ENCODE measurements around the gene AMD1.

AMD1 gene

DNA sequence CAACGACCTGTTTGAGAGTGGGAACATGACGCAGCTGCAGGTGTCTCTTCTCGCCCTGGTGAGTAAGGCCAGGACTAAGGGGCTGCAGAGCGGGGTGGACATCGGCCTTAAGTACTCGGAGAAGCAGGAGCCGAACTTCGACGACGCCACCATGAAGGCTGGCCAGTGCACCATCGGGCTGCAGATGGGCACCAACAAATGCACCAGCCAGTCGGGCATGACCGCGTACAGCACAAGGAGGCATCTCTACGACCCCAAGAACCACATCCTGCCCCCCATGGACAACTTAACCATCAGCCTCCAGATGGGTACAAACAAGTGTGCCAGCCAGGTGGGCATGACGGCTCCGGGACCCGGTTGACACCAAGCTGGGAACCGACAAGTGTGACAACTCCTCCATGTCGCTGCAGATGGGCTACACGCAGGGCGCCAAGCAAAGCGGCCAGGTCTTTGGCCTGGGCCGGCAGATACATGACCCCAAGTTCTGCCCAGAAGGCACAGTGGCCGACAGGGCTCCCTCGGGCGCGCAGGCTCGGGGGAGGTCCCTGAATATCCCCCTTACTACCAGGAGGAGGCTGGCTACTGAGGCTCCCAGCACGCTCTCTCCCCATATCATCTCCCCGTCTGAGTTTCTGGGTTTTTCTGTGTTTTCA lies 15.9 kb upstream of the AMD1 start:
- H3K4me1 Mint-ChIP-seq = peaks cover 5% of the 10 kb centered on the region
- H3K4me3 Mint-ChIP-seq = no peak overlapping the region
- H3K27me3 Mint-ChIP-seq (ENCODE audit: low read depth, poor library complexity) = no peaks in the 10 kb centered on the region
- H3K27ac Mint-ChIP-seq = no peak overlapping the region
- TF ChIP-seq, protein P1, sequence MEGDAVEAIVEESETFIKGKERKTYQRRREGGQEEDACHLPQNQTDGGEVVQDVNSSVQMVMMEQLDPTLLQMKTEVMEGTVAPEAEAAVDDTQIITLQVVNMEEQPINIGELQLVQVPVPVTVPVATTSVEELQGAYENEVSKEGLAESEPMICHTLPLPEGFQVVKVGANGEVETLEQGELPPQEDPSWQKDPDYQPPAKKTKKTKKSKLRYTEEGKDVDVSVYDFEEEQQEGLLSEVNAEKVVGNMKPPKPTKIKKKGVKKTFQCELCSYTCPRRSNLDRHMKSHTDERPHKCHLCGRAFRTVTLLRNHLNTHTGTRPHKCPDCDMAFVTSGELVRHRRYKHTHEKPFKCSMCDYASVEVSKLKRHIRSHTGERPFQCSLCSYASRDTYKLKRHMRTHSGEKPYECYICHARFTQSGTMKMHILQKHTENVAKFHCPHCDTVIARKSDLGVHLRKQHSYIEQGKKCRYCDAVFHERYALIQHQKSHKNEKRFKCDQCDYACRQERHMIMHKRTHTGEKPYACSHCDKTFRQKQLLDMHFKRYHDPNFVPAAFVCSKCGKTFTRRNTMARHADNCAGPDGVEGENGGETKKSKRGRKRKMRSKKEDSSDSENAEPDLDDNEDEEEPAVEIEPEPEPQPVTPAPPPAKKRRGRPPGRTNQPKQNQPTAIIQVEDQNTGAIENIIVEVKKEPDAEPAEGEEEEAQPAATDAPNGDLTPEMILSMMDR (IDR thresholded peaks at IDR 0.05) = no peak
- H3K36me3 Mint-ChIP-seq (ENCODE audit: low read depth) = no peaks in the 10 kb centered on the region
- DNase-seq = no peak
- no peaks in the 10 kb centered on the region for H3K9me3 Mint-ChIP-seq

DNA sequence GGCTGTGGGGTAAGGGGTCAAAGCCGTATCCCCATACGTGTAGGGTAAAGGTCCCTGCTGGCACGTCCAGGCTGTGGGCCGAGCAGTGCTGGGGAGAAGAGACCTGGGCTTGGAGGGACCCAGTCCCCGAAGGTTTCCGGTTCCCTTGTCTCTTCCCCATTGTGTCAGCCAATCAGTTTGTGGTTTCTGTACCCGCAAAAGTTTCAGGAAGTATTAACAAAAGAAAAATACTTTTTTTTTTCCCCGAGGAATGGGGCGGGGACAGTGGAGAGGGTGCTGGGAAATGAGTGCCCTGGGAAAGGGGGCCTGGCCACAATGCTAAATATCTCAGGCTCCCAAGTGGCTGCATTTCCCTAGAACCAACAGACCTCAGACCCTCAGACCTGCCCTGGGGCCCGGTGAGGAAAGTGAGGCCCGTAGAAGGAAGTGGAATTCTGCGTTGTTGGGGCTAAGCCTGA lies 15.2 kb upstream of the AMD1 start:
- DNase-seq = no peak
- no peaks in the 10 kb centered on the region for H3K36me3 Mint-ChIP-seq (ENCODE audit: low read depth)

DNA sequence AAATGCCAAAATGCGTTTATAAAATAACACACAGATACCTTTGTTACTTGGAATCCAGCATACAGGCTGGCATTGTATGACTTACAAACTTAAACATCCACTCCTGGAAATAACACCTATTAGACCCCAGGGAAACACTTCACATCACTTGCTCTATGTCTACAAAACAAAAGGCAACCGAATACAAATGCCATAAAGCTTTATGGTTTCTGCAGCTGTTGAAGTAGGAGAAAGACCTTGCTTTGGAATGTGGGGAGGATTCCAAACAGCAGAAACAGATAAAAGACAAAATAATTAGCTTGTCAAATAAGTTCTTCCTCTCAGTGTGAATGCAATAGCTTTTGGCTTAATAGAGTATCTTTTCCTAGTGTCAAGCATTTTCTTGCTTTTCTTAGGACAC lies 9.8 kb upstream of the AMD1 start:
- DNase-seq = no peak
- TF ChIP-seq, protein P1 (IDR thresholded peaks at IDR 0.05) = no peak
- Mint-ChIP-seq H3K36me3 (ENCODE audit: low read depth) (no peaks in the 10 kb centered on the region), H3K4me1 (peaks cover 22% of the 10 kb centered on the region), H3K9me3 (peaks cover 6% of the 10 kb centered on the region), H3K27ac (peak overlapping the region; percentile 40), H3K4me3 (no peak overlapping the region), H3K27me3 (ENCODE audit: low read depth, poor library complexity) (no peaks in the 10 kb centered on the region)

More for the DNA sequence above, 15.2 kb upstream of the AMD1 start:
- Mint-ChIP-seq H3K4me1 (peaks cover 6% of the 10 kb centered on the region), H3K4me3 (no peak overlapping the region), H3K27ac (no peak overlapping the region), H3K27me3 (ENCODE audit: low read depth, poor library complexity) (no peaks in the 10 kb centered on the region), H3K9me3 (no peaks in the 10 kb centered on the region)
- TF ChIP-seq, protein P1 (IDR thresholded peaks at IDR 0.05) = no peak

DNA sequence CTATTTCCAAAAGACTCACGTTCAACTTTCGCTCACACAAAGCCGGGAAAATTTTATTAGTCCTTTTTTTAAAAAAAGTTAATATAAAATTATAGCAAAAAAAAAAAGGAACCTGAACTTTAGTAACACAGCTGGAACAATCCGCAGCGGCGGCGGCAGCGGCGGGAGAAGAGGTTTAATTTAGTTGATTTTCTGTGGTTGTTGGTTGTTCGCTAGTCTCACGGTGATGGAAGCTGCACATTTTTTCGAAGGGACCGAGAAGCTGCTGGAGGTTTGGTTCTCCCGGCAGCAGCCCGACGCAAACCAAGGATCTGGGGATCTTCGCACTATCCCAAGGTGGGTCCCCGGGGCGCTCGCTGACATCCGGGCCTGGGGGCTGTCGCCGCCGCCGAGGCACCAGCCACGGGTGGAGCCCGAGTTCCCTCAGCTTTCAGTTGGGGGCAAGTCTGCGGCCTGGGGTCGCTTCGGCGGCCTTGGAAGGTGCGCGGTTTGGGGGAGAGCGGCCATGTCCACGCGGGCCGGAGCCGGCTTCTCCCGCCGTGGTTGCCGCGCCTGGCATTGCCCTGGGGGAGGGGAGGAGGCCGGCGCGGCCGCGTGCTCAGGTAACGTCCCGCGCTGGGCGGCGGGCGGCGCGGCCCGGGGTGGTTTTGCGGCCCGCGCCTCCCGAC lies 429 bp downstream of the AMD1 start:
- TF ChIP-seq, protein P1 (IDR thresholded peaks at IDR 0.05) = no peak
- Mint-ChIP-seq H3K4me3 (peak overlapping the region; percentile 95), H3K27ac (peak overlapping the region; percentile 99), H3K4me1 (peaks cover 49% of the 10 kb centered on the region), H3K9me3 (peaks cover under 1% of the 10 kb centered on the region), H3K27me3 (ENCODE audit: low read depth, poor library complexity) (peaks cover 2% of the 10 kb centered on the region), H3K36me3 (ENCODE audit: low read depth) (no peaks in the 10 kb centered on the region)
- DNase-seq = peak; percentile 54

DNA sequence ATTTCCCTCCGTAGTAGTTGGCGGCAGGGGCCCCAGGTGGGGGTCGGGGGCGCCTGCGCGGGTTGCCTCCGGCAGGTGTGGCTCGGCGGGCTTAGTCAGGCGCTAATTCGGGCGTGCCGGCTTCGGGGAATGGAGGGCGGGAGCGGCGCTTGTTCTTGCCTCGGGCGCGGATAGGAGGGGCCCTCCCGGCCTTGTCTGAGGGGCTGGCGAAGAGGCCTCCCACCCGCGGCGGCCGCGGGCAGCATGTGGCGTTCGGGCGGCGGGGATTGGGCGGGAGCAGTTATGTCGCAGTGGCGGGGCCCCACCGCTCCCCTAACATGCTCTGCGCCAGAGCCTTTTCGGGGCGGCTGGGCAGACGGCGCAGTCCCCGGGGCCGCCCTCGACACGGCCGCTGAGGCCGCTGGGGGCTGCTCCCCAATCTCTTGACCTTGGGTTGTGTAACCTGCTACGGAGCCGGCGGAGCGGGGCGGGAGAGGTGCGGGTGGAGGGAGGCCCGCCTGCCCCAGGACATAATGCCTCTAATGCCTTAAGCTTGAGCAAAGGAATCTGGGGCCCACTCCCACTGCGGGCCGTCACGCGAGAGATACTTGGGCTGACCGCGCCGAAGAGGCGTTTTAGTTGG lies 1.1 kb downstream of the AMD1 start:
- DNase-seq = peak; percentile 63
- TF ChIP-seq, protein P1 (IDR thresholded peaks at IDR 0.05) = no peak
- H3K4me1 Mint-ChIP-seq = peaks cover 55% of the 10 kb centered on the region
- H3K9me3 Mint-ChIP-seq = no peaks in the 10 kb centered on the region
- peaks cover 2% of the 10 kb centered on the region for H3K27me3 Mint-ChIP-seq (ENCODE audit: low read depth, poor library complexity)
- peak overlapping the region; percentile 95 for H3K4me3 Mint-ChIP-seq
- no peaks in the 10 kb centered on the region for H3K36me3 Mint-ChIP-seq (ENCODE audit: low read depth)
- H3K27ac Mint-ChIP-seq = peak overlapping the region; percentile 94
